Central memory CD8-positive, alpha-beta T cell (primary cell): Measurements from ENCODE around the gene CSNK2B.

Source experiments
- ATAC-seq: fragments of 150-1000 bp; cut with Tn5 transposase; replicated peaks from 2 replicates; pipeline ENCODE4 v1.10.0; 2022; ENCODE audit warnings: mild to moderate bottlenecking, moderate FRiP score, moderate number of reproducible peaks; ENCODE audit not compliant: poor library complexity, severe bottlenecking; ENCODE audit errors: extremely low read depth
- DNase-seq, 2 donors: peaks; one replicate each; pipeline ENCODE4 v3.0.0; 2021; ENCODE audit warnings: low spot score in 2 of 2
- H3K27ac Mint-ChIP-seq: one replicate; pipeline ENCODE4 v1.8.0; 2022; ENCODE audit warnings: low read depth, mild to moderate bottlenecking, moderate library complexity, mixed read lengths
- H3K27me3 Mint-ChIP-seq: one replicate; pipeline ENCODE4 v1.8.0; 2022; ENCODE audit warnings: mixed read lengths
- H3K36me3 Mint-ChIP-seq: one replicate; pipeline ENCODE4 v1.8.0; 2022; ENCODE audit warnings: mild to moderate bottlenecking, moderate library complexity, mixed read lengths; ENCODE audit not compliant: insufficient read depth
- H3K4me1 Mint-ChIP-seq: one replicate; pipeline ENCODE4 v1.8.0; 2022; ENCODE audit warnings: mixed read lengths
- H3K4me3 Mint-ChIP-seq: one replicate; pipeline ENCODE4 v1.8.0; 2022; ENCODE audit warnings: mild to moderate bottlenecking, moderate library complexity, mixed read lengths
- H3K9me3 Mint-ChIP-seq: one replicate; pipeline ENCODE4 v1.8.0; 2022; ENCODE audit warnings: mixed read lengths

Gene CSNK2B

GRCh38 chr6:31630177-31630934 is 35.5 kb upstream of the CSNK2B start:
- DNase-seq (no peak), ATAC-seq (no peak)
- H3K4me1 Mint-ChIP-seq = peaks cover 14% of the 10 kb centered on the region
- H3K36me3 Mint-ChIP-seq = peaks cover 67% of the 10 kb centered on the region
- H3K27me3 Mint-ChIP-seq = no peaks in the 10 kb centered on the region
- H3K9me3 Mint-ChIP-seq = no peaks in the 10 kb centered on the region
- H3K4me3 Mint-ChIP-seq = no peak overlapping the region
- H3K27ac Mint-ChIP-seq = peak overlapping the region; percentile 73

DNA sequence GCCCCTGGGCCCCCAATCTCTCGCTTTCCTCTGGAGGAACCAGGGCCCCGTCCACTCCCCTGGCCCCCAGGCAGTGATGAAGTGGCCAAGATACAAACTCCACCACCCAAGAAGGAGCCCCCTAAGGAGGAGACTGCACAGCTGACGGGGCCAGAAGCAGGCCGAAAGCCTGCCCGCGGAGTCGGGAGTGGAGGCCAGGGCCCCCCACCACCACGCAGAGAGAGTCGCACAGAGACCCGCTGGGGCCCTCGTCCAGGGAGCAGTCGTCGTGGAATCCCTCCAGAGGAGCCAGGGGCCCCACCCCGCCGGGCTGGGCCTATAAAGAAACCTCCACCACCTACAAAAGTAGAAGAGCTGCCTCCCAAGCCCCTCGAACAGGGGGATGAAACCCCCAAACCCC is 34.7 kb upstream of the CSNK2B start:
- peaks cover 14% of the 10 kb centered on the region for H3K4me1 Mint-ChIP-seq
- H3K27ac Mint-ChIP-seq = peak overlapping the region; percentile 73
- ATAC-seq (no peak), DNase-seq (no peak)
- no peaks in the 10 kb centered on the region for H3K27me3 Mint-ChIP-seq
- H3K4me3 Mint-ChIP-seq = no peak overlapping the region
- no peaks in the 10 kb centered on the region for H3K9me3 Mint-ChIP-seq
- H3K36me3 Mint-ChIP-seq = peaks cover 69% of the 10 kb centered on the region

GRCh38 chr6:31631681-31632278 is 34.1 kb upstream of the CSNK2B start:
- H3K4me1 Mint-ChIP-seq = peaks cover 15% of the 10 kb centered on the region
- H3K4me3 Mint-ChIP-seq = no peak overlapping the region
- DNase-seq (no peak), ATAC-seq (no peak)
- H3K27me3 Mint-ChIP-seq = no peaks in the 10 kb centered on the region
- H3K36me3 Mint-ChIP-seq = peaks cover 67% of the 10 kb centered on the region
- H3K27ac Mint-ChIP-seq = peak overlapping the region; percentile 88
- H3K9me3 Mint-ChIP-seq = no peaks in the 10 kb centered on the region

DNA sequence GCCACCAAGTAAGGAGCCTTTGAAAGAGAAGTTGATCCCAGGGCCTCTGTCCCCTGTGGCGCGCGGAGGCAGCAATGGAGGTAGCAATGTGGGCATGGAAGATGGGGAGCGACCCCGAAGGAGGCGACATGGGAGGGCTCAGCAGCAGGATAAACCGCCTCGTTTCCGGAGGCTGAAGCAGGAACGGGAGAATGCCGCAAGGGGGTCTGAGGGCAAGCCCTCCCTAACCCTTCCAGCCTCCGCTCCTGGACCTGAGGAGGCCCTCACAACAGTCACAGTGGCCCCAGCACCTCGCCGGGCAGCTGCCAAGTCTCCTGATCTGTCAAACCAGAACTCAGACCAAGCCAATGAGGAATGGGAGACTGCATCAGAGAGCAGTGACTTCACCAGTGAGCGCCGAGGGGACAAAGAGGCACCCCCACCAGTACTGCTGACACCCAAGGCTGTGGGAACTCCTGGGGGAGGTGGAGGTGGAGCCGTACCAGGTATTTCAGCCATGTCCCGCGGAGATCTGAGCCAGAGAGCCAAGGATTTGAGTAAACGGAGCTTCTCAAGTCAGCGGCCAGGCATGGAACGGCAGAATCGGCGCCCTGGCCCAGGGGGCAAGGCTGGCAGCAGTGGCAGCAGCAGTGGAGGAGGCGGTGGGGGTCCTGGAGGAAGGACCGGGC is 33.5 kb upstream of the CSNK2B start:
- no peak overlapping the region for H3K4me3 Mint-ChIP-seq
- no peaks in the 10 kb centered on the region for H3K27me3 Mint-ChIP-seq
- H3K9me3 Mint-ChIP-seq = no peaks in the 10 kb centered on the region
- H3K4me1 Mint-ChIP-seq = peaks cover 15% of the 10 kb centered on the region
- peak overlapping the region; percentile 88 for H3K27ac Mint-ChIP-seq
- peaks cover 67% of the 10 kb centered on the region for H3K36me3 Mint-ChIP-seq
- ATAC-seq (no peak), DNase-seq (no peak)

- H3K27me3 Mint-ChIP-seq = no peaks in the 10 kb centered on the region
- ATAC-seq (no peak), DNase-seq (no peak)
- H3K4me3 Mint-ChIP-seq = no peak overlapping the region
- peaks cover 64% of the 10 kb centered on the region for H3K36me3 Mint-ChIP-seq
- H3K4me1 Mint-ChIP-seq = peaks cover 6% of the 10 kb centered on the region
- no peaks in the 10 kb centered on the region for H3K9me3 Mint-ChIP-seq
- H3K27ac Mint-ChIP-seq = no peak overlapping the region
Observed at GRCh38 chr6:31633447-31633846, 32.4 kb upstream of the CSNK2B start.

- Mint-ChIP-seq H3K9me3 (no peaks in the 10 kb centered on the region), H3K27me3 (no peaks in the 10 kb centered on the region), H3K4me3 (no peak overlapping the region), H3K27ac (peak overlapping the region; percentile 74), H3K4me1 (peaks cover 6% of the 10 kb centered on the region), H3K36me3 (peaks cover 62% of the 10 kb centered on the region)
- no peak for ATAC-seq
- no peak for DNase-seq
Observed at GRCh38 chr6:31634131-31634530, 31.7 kb upstream of the CSNK2B start.

GRCh38 chr6:31634969-31635575 is 30.8 kb upstream of the CSNK2B start:
- H3K9me3 Mint-ChIP-seq = no peaks in the 10 kb centered on the region
- no peaks in the 10 kb centered on the region for H3K27me3 Mint-ChIP-seq
- H3K4me3 Mint-ChIP-seq = no peak overlapping the region
- H3K36me3 Mint-ChIP-seq = peaks cover 59% of the 10 kb centered on the region
- H3K4me1 Mint-ChIP-seq = peaks cover 6% of the 10 kb centered on the region
- ATAC-seq = no peak
- DNase-seq = no peak
- no peak overlapping the region for H3K27ac Mint-ChIP-seq

- Mint-ChIP-seq H3K36me3 (peaks cover 62% of the 10 kb centered on the region), H3K27ac (peak overlapping the region; percentile 61), H3K9me3 (no peaks in the 10 kb centered on the region)
Observed at GRCh38 chr6:31636698-31637596, 28.9 kb upstream of the CSNK2B start.

DNA sequence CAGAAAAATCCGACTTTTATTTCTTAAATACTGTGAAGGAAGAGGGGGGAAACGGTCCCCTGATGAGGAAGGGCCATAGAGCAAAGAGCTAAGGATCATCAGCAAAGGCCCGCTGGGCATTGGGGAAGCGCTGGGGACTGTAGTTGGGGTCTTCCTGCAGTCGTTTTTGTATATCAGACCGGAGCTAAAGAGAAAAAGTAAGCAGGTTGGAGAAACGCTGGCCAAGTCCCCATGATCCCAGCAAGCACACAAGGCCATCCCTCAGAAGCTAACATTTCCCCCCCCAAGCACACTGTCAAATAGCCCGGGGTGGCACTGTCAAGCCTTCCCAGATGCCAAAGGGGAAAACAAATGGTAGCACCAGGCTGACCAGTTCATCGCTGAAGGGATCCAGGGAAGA is 26.8 kb upstream of the CSNK2B start:
- peaks cover 62% of the 10 kb centered on the region for H3K36me3 Mint-ChIP-seq
- ATAC-seq (no peak), DNase-seq (no peak)
- no peaks in the 10 kb centered on the region for H3K9me3 Mint-ChIP-seq
- H3K27me3 Mint-ChIP-seq = no peaks in the 10 kb centered on the region
- peaks cover 6% of the 10 kb centered on the region for H3K4me1 Mint-ChIP-seq
- peak overlapping the region; percentile 71 for H3K27ac Mint-ChIP-seq
- H3K4me3 Mint-ChIP-seq = no peak overlapping the region

More at GRCh38 chr6:31636698-31637596, 28.9 kb upstream of the CSNK2B start:
- no peak for ATAC-seq
- Mint-ChIP-seq H3K4me3 (peak overlapping the region; percentile 20), H3K27me3 (no peaks in the 10 kb centered on the region), H3K4me1 (peaks cover 6% of the 10 kb centered on the region)
- DNase-seq = no peak

DNA sequence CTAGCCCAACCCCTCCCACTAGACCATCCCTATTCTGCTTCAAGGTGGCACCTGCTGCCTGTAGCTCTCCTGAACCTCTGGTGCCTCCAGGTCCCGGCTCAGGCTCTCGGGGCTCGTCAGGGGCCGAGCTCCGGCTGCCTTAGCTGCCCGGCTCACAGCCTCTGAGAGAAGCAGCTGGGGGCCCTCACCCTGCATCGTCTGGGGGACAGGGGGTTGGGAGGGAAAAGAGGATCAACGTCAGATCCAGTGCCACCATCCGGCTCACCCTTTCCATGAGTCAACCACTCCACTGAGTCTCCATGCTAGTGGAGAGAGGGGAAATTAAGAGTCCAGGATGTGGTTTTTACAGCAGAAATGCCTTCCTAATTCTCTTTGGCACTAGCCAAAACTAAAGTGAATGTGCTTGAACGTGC is 26.4 kb upstream of the CSNK2B start:
- H3K27ac Mint-ChIP-seq = no peak overlapping the region

DNA sequence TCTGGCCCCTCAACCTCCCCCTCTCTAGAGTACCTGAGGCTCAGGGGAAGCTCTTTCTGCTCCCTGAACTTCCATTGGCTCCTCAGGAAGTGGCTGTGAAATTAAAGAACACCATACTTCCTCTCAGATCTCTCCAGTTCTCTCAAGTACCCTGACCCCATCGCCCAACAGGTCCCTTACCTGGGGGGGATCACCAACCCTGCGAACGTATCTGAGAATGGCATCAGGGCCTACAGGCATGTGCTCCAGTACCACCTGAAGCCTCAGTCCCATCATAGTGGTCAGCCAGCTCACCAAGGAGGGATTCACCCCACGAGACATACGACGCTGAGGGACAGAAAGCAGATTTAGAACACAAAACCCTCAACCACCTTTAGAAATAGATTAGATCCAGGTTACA is 25.3 kb upstream of the CSNK2B start:
- Mint-ChIP-seq H3K27me3 (no peaks in the 10 kb centered on the region), H3K4me1 (peaks cover 12% of the 10 kb centered on the region), H3K27ac (no peak overlapping the region), H3K36me3 (peaks cover 62% of the 10 kb centered on the region), H3K9me3 (no peaks in the 10 kb centered on the region), H3K4me3 (no peak overlapping the region)
- ATAC-seq (no peak), DNase-seq (no peak)

More for the DNA sequence above, 26.4 kb upstream of the CSNK2B start:
- Mint-ChIP-seq H3K4me1 (peaks cover 6% of the 10 kb centered on the region), H3K27me3 (no peaks in the 10 kb centered on the region), H3K36me3 (peaks cover 60% of the 10 kb centered on the region), H3K9me3 (no peaks in the 10 kb centered on the region), H3K4me3 (no peak overlapping the region)
- ATAC-seq = no peak
- DNase-seq = no peak

DNA sequence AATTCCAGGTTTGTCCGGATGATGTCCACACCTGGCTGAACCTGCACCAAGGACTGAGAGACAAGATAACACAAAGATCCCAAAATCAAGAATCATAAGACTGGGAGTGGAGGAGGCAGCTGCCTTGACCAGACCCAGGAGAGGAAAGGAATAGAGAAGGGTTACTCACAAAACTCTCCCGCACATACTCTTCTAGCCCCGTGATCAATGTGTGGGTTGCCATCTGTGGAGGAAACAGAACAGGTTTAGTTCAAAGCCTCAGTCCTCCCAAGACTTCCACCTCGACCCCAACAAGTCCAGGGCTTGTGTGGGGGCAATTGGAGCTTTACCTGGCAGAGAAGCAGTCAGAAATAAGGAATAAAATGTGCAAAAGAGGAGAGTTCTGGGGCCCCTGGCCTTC is 24.5 kb upstream of the CSNK2B start:
- DNase-seq = no peak
- Mint-ChIP-seq H3K9me3 (no peaks in the 10 kb centered on the region), H3K4me1 (peaks cover 11% of the 10 kb centered on the region), H3K27me3 (no peaks in the 10 kb centered on the region), H3K36me3 (peaks cover 63% of the 10 kb centered on the region), H3K27ac (no peak overlapping the region), H3K4me3 (no peak overlapping the region)
- no peak for ATAC-seq
